ENCODE data around the gene RAPGEF5. TPM values are rescaled to one million over a fixed set of nuclear protein-coding genes. Genes with fewer than 3 reads are reported as not detected.
"Not testable (repeated sequence)": the region's sequence is repeated elsewhere in the genome, so short reads cannot be mapped to it uniquely, and the experiment has no call there.

RAPGEF5 gene
- total RNA-seq, 1 donor from 2014 or later, result 1.1 TPM

GRCh38 chr7:22093936-22094335 is 263.0 kb downstream of the RAPGEF5 start:
- H3K27me3 ChIP-seq (ENCODE audit: control insufficient read depth, insufficient read depth, low read length), result no peaks in the 10 kb centered on the region
- no peaks in the 10 kb centered on the region for H3K36me3 ChIP-seq (ENCODE audit: control insufficient read depth, insufficient read depth, low read length)
- no peak overlapping the region for H3K4me3 ChIP-seq (ENCODE audit: low read depth, low read length)
- DNase-seq (ENCODE audit: low read depth), result no peak
- TF ChIP-seq CTCF (IDR thresholded peaks at IDR 0.05; ENCODE audit: insufficient read depth, low read length, poor library complexity, severe bottlenecking), result no peak

GRCh38 chr7:22093001-22093400 is 264.0 kb downstream of the RAPGEF5 start:
- Histone ChIP-seq H3K36me3 (ENCODE audit: control insufficient read depth, insufficient read depth, low read length) (no peaks in the 10 kb centered on the region), H3K4me3 (ENCODE audit: low read depth, low read length) (no peak overlapping the region), H3K27me3 (ENCODE audit: control insufficient read depth, insufficient read depth, low read length) (no peaks in the 10 kb centered on the region)
- no peak for DNase-seq (ENCODE audit: low read depth)
- no peak for TF ChIP-seq CTCF (IDR thresholded peaks at IDR 0.05; ENCODE audit: insufficient read depth, low read length, poor library complexity, severe bottlenecking)

- not testable (repeated sequence) for H3K27me3 ChIP-seq (ENCODE audit: control insufficient read depth, insufficient read depth, low read length); DNase-seq (ENCODE audit: low read depth); H3K36me3 ChIP-seq (ENCODE audit: control insufficient read depth, insufficient read depth, low read length); H3K4me3 ChIP-seq (ENCODE audit: low read depth, low read length)
Measured at GRCh38 chr7:22090958-22091525, 265.9 kb downstream of the RAPGEF5 start.

- no peak for DNase-seq (ENCODE audit: low read depth)
- H3K4me3 ChIP-seq (ENCODE audit: low read depth, low read length), result no peak overlapping the region
- TF ChIP-seq CTCF (IDR thresholded peaks at IDR 0.05; ENCODE audit: insufficient read depth, low read length, poor library complexity, severe bottlenecking), result no peak
- no peaks in the 10 kb centered on the region for H3K36me3 ChIP-seq (ENCODE audit: control insufficient read depth, insufficient read depth, low read length)
- H3K27me3 ChIP-seq (ENCODE audit: control insufficient read depth, insufficient read depth, low read length), result no peaks in the 10 kb centered on the region
Measured at GRCh38 chr7:22090512-22090911, 266.4 kb downstream of the RAPGEF5 start.

GRCh38 chr7:22090107-22090506 is 266.8 kb downstream of the RAPGEF5 start:
- no peak for TF ChIP-seq CTCF (IDR thresholded peaks at IDR 0.05; ENCODE audit: insufficient read depth, low read length, poor library complexity, severe bottlenecking)
- DNase-seq (ENCODE audit: low read depth), result no peak
- Histone ChIP-seq H3K36me3 (ENCODE audit: control insufficient read depth, insufficient read depth, low read length) (no peaks in the 10 kb centered on the region), H3K4me3 (ENCODE audit: low read depth, low read length) (no peak overlapping the region), H3K27me3 (ENCODE audit: control insufficient read depth, insufficient read depth, low read length) (no peaks in the 10 kb centered on the region)

GRCh38 chr7:22088827-22089226 is 268.1 kb downstream of the RAPGEF5 start:
- H3K27me3 ChIP-seq (ENCODE audit: control insufficient read depth, insufficient read depth, low read length), result no peaks in the 10 kb centered on the region
- no peak overlapping the region for H3K4me3 ChIP-seq (ENCODE audit: low read depth, low read length)
- TF ChIP-seq CTCF (IDR thresholded peaks at IDR 0.05; ENCODE audit: insufficient read depth, low read length, poor library complexity, severe bottlenecking), result no peak

More at GRCh38 chr7:22088827-22089226, 268.1 kb downstream of the RAPGEF5 start:
- DNase-seq (ENCODE audit: low read depth), result no peak
- no peaks in the 10 kb centered on the region for H3K36me3 ChIP-seq (ENCODE audit: control insufficient read depth, insufficient read depth, low read length)
